ENCODE measurements around the gene PTOV1.

PTOV1 gene

DNA sequence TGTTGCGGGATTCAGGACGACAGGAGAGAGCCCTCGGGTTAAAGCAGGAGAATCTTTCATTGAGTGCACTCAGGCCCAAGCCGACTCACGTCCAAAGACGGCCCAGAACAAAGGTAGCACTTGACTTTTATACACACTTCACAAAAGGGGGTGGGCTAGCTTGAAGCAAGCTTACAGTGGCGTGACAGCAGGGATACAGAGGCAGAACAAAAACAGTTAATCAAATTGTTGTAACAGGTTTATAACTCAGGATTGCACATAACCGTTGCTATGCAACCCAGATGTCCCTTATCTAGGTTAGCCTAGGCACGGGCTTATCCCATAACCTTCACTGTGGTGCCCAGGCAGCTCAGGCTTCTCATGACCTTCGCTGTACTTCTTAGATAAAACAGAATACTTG lies 30.8 kb upstream of the PTOV1 start:
- intact Hi-C loops (cut with DNase I; ENCODE audit: low total_unique reads), result no loop called here
- H3K27ac ChIP-seq, result no peak overlapping the region
- TF ChIP-seq, protein P1, sequence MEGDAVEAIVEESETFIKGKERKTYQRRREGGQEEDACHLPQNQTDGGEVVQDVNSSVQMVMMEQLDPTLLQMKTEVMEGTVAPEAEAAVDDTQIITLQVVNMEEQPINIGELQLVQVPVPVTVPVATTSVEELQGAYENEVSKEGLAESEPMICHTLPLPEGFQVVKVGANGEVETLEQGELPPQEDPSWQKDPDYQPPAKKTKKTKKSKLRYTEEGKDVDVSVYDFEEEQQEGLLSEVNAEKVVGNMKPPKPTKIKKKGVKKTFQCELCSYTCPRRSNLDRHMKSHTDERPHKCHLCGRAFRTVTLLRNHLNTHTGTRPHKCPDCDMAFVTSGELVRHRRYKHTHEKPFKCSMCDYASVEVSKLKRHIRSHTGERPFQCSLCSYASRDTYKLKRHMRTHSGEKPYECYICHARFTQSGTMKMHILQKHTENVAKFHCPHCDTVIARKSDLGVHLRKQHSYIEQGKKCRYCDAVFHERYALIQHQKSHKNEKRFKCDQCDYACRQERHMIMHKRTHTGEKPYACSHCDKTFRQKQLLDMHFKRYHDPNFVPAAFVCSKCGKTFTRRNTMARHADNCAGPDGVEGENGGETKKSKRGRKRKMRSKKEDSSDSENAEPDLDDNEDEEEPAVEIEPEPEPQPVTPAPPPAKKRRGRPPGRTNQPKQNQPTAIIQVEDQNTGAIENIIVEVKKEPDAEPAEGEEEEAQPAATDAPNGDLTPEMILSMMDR (IDR thresholded peaks at IDR 0.05), result no peak
- H3K9me3 ChIP-seq, result no peaks in the 10 kb centered on the region
- H3K27me3 ChIP-seq, result no peaks in the 10 kb centered on the region
- no peak for DNase-seq
- H3K4me3 ChIP-seq, result no peak overlapping the region
- H3K4me1 ChIP-seq, result peaks cover 0 to 25% (median 12%) of the 10 kb centered on the region in 4 donors
- peaks cover 0 to 28% (median 15%) of the 10 kb centered on the region in 3 donors for H3K36me3 ChIP-seq

DNA sequence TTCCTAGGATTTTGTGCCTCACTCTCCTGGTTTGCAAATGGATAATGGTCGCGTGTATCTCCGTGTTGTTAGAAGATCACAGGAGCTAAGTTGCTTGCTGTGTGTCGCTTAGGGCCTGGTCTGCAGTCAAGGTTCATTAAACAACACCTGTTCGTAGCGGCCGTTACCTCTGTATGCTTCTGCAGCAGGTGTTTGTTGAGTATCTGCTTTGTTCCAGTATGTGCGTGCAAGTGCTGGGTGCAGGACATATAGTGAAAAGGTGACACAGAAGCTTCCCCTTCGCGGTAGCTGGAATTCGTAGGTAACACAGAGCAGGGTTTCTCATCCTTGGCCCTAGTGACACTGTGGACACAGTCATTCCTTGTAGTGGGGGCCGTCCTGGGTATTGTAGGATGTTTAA lies 27.5 kb upstream of the PTOV1 start:
- intact Hi-C loops (cut with DNase I; ENCODE audit: low total_unique reads), result no loop called here
- Histone ChIP-seq H3K27me3 (no peaks in the 10 kb centered on the region), H3K27ac (no peak overlapping the region), H3K36me3 (peaks cover 0 to 44% (median 20%) of the 10 kb centered on the region in 3 donors), H3K4me1 (peaks cover 0 to 17% (median 12%) of the 10 kb centered on the region in 4 donors), H3K4me3 (no peak overlapping the region), H3K9me3 (no peaks in the 10 kb centered on the region)
- TF ChIP-seq, protein P1 (IDR thresholded peaks at IDR 0.05), result no peak
- no peak for DNase-seq

DNA sequence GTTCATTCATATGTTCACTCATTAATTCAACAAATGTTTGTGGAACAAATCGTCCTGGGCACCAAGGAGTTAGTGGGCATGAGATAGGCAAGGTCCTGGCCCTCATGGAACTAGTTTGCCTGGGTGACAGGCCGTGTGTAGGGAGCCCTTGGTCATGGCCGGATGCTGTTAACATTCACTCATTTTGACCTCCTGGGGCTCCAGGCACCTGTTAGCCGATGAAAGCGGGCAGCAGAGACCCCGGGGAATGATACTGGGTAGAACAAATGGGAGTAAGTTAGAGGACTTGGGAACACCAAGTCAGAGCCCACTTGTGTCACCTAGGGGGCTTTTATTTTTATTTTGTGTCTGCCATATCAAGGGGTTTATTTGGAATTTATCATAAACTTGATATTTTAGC lies 26.3 kb upstream of the PTOV1 start:
- DNase-seq, result no peak
- Histone ChIP-seq H3K36me3 (peaks cover 0 to 55% (median 29%) of the 10 kb centered on the region in 3 donors), H3K9me3 (no peaks in the 10 kb centered on the region), H3K4me3 (no peak overlapping the region), H3K27me3 (no peaks in the 10 kb centered on the region), H3K27ac (no peak overlapping the region), H3K4me1 (peaks cover 0 to 5% (median 2%) of the 10 kb centered on the region in 4 donors)
- intact Hi-C loops (cut with DNase I; ENCODE audit: low total_unique reads), result no loop called here
- TF ChIP-seq, protein P1 (IDR thresholded peaks at IDR 0.05), result no peak

DNA sequence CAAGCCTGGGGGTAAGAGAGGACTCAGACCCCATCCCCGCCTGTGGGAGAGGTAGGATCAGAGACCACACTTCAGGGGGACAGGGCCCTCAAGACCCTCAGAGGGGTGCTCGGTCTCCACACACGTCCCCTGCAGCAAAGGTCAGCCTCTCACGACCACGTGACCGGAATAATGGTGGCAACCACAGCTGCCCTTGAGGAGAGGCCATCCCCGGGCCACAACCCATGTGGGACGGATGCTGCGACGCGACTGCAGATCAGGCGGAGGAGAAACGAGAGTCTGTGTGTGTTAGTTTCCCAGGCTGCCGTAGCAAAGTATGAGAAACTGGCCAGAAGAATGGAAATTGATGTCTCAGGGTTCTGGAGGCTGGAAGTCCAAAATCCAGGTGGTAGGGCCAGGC lies 23.9 kb upstream of the PTOV1 start:
- Histone ChIP-seq H3K27me3 (no peaks in the 10 kb centered on the region), H3K27ac (no peak overlapping the region), H3K36me3 (peaks cover 15 to 70% (median 53%) of the 10 kb centered on the region in 3 donors), H3K9me3 (no peaks in the 10 kb centered on the region), H3K4me1 (peaks cover 0 to 5% (median 0%) of the 10 kb centered on the region in 4 donors), H3K4me3 (no peak overlapping the region)
- TF ChIP-seq, protein P1 (IDR thresholded peaks at IDR 0.05), result no peak
- no peak for DNase-seq
- intact Hi-C loops (cut with DNase I; ENCODE audit: low total_unique reads), result no loop called here

DNA sequence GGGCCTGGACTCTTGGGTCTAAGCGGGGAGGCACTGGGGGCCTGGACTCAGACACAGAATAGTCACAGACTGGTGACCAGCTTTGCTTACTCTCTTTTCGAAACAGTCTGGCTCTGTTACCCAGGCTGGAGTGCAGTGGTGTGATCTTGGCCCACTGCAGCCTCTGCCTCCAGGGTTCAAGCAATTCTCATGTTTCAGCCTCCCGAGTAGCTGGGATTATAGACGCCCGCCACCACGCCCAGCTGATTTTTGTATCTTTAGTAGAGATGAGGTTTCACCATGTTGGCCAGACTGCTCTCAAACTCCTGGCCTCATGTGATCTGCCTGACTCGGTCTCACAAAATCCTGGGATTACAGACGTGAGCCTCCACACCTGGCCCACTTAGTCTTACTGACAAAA lies 21.8 kb upstream of the PTOV1 start:
- intact Hi-C loops (cut with DNase I; ENCODE audit: low total_unique reads), result no loop called here
- Histone ChIP-seq H3K27ac (no peak overlapping the region), H3K36me3 (peaks cover 33 to 78% (median 60%) of the 10 kb centered on the region in 3 donors), H3K4me1 (peaks cover 0 to 5% (median 0%) of the 10 kb centered on the region in 4 donors), H3K4me3 (no peak overlapping the region), H3K9me3 (no peaks in the 10 kb centered on the region), H3K27me3 (no peaks in the 10 kb centered on the region)
- no peak for DNase-seq
- TF ChIP-seq, protein P1 (IDR thresholded peaks at IDR 0.05), result no peak

DNA sequence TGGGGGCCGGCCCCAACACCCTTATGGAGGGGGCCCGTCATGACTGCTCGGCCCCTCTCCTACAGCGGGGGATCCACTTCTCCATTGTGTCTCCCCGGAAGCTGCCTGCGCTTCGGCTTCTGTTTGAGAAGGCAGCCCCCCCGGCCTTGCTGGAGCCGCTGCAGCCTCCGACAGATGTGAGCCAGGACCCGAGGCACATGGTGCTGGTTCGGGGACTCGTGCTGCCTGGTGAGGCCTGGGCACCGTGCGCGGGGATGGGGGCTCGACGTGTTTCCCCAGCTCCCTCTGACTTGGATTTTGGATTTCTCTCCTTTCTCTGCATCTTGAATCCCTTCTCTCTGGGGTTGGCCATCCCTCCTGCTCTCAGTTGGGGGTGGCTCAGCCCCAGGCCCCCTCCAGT lies 21.2 kb upstream of the PTOV1 start:
- DNase-seq, result no peak
- TF ChIP-seq, protein P1 (IDR thresholded peaks at IDR 0.05), result no peak
- Histone ChIP-seq H3K4me1 (peaks cover 0 to 5% (median 0%) of the 10 kb centered on the region in 4 donors), H3K4me3 (no peak overlapping the region), H3K36me3 (peaks cover 38 to 78% (median 65%) of the 10 kb centered on the region in 3 donors), H3K27me3 (no peaks in the 10 kb centered on the region), H3K27ac (no peak overlapping the region), H3K9me3 (no peaks in the 10 kb centered on the region)
- intact Hi-C loops (cut with DNase I; ENCODE audit: low total_unique reads), result no loop called here

Measured in tibial artery (tissue), 4 donors.